Activated CD4-positive, alpha-beta memory T cell treated with anti-CD3 and anti-CD28 coated beads for 36 hours (primary cell): ENCODE data around the gene HARBI1. TPM values are rescaled to one million over a fixed set of nuclear protein-coding genes. Genes with fewer than 3 reads are reported as not detected.
A peak's percentile ranks its signal among the peaks of the same experiment; 100 is the strongest.

Experiments
- CTCF ChIA-PET: fragments of 350-600 bp; sonication (Branson Sonifier 250); formaldehyde crosslinking; loops from one replicate; lab custom pipeline; 2021; ENCODE audit warnings: antibody characterized with exemption, inconsistent platforms; lab: Charles Lee
- POLR2A ChIA-PET: fragments of 350-600 bp; sonication (Branson Sonifier 250); formaldehyde crosslinking; loops from one replicate; lab custom pipeline; 2021; ENCODE audit warnings: antibody characterized with exemption; lab: Charles Lee
- DNase-seq: peaks from one replicate; pipeline ENCODE4 v3.0.0-alpha.2; 2020
- H3K27ac Mint-ChIP-seq: one replicate; pipeline ENCODE4 v1.8.0; 2021; ENCODE audit warnings: mixed read lengths
- H3K27me3 Mint-ChIP-seq: one replicate; pipeline ENCODE4 v1.8.0; 2021; ENCODE audit warnings: mixed read lengths
- H3K36me3 Mint-ChIP-seq: one replicate; pipeline ENCODE4 v1.8.0; 2021; ENCODE audit warnings: mixed read lengths
- H3K4me1 Mint-ChIP-seq: one replicate; pipeline ENCODE4 v1.8.0; 2021; ENCODE audit warnings: low read depth, mixed read lengths
- H3K4me3 Mint-ChIP-seq: one replicate; pipeline ENCODE4 v1.8.0; 2021; ENCODE audit warnings: mild to moderate bottlenecking, mixed read lengths
- H3K9me3 Mint-ChIP-seq: one replicate; pipeline ENCODE4 v1.8.0; 2021; ENCODE audit warnings: mixed read lengths
- intact Hi-C: fragments of 100-400 bp; cut with micrococcal nuclease; formaldehyde crosslinking; loops from one replicate; pipeline ENCODE4 v1.15.1; 2023
- total RNA-seq, 2 experiments: library from RNA; stranded (reverse); gene quantifications; one replicate each; pipeline ENCODE4 v1.2.3, GENCODE V29; 2021

Gene HARBI1
- total RNA-seq, 2 experiments from 2014 or later, result 3.1 TPM

GRCh38 chr11:46604796-46605195 lies 12.2 kb downstream of the HARBI1 start:
- H3K4me1 Mint-ChIP-seq, result peaks cover 4% of the 10 kb centered on the region
- H3K36me3 Mint-ChIP-seq, result no peaks in the 10 kb centered on the region
- H3K9me3 Mint-ChIP-seq, result no peaks in the 10 kb centered on the region
- DNase-seq, result no peak
- H3K27ac Mint-ChIP-seq, result no peak overlapping the region
- CTCF ChIA-PET, result no interaction called here
- POLR2A ChIA-PET, result no interaction called here
- H3K4me3 Mint-ChIP-seq, result no peak overlapping the region
- no peaks in the 10 kb centered on the region for H3K27me3 Mint-ChIP-seq
- intact Hi-C loops, result no loop called here

GRCh38 chr11:46603704-46604308 lies 13.2 kb downstream of the HARBI1 start:
- Mint-ChIP-seq H3K27me3 (no peaks in the 10 kb centered on the region), H3K36me3 (no peaks in the 10 kb centered on the region), H3K4me3 (no peak overlapping the region), H3K9me3 (no peaks in the 10 kb centered on the region), H3K4me1 (peaks cover 4% of the 10 kb centered on the region), H3K27ac (no peak overlapping the region)
- no peak for DNase-seq
- intact Hi-C loops, result no loop called here
- POLR2A ChIA-PET, result no interaction called here
- CTCF ChIA-PET, result no interaction called here

GRCh38 chr11:46601129-46601528 lies 15.9 kb downstream of the HARBI1 start:
- Mint-ChIP-seq H3K27me3 (no peaks in the 10 kb centered on the region), H3K4me1 (peaks cover 8% of the 10 kb centered on the region), H3K4me3 (no peak overlapping the region), H3K27ac (no peak overlapping the region), H3K9me3 (no peaks in the 10 kb centered on the region), H3K36me3 (no peaks in the 10 kb centered on the region)
- intact Hi-C loops, result no loop called here
- no peak for DNase-seq
- POLR2A ChIA-PET, result no interaction called here
- CTCF ChIA-PET, result no interaction called here

GRCh38 chr11:46600194-46600960 lies 16.6 kb downstream of the HARBI1 start:
- Mint-ChIP-seq H3K36me3 (no peaks in the 10 kb centered on the region), H3K27ac (no peak overlapping the region), H3K9me3 (no peaks in the 10 kb centered on the region), H3K4me3 (no peak overlapping the region), H3K4me1 (peaks cover 8% of the 10 kb centered on the region), H3K27me3 (no peaks in the 10 kb centered on the region)
- DNase-seq, result no peak
- POLR2A ChIA-PET, result no interaction called here
- intact Hi-C loops, result no loop called here
- CTCF ChIA-PET, result no interaction called here

GRCh38 chr11:46599340-46600193 lies 17.5 kb downstream of the HARBI1 start:
- POLR2A ChIA-PET, result no interaction called here

GRCh38 chr11:46597609-46598219 lies 19.3 kb downstream of the HARBI1 start:
- H3K36me3 Mint-ChIP-seq, result no peaks in the 10 kb centered on the region
- intact Hi-C loops, result no loop called here
- H3K27me3 Mint-ChIP-seq, result no peaks in the 10 kb centered on the region
- DNase-seq, result no peak
- H3K9me3 Mint-ChIP-seq, result no peaks in the 10 kb centered on the region
- POLR2A ChIA-PET, result no interaction called here
- H3K4me1 Mint-ChIP-seq, result peaks cover 15% of the 10 kb centered on the region
- CTCF ChIA-PET, result no interaction called here
- no peak overlapping the region for H3K27ac Mint-ChIP-seq
- no peak overlapping the region for H3K4me3 Mint-ChIP-seq

More at GRCh38 chr11:46599340-46600193, 17.5 kb downstream of the HARBI1 start:
- Mint-ChIP-seq H3K27ac (no peak overlapping the region), H3K9me3 (no peaks in the 10 kb centered on the region), H3K4me1 (peaks cover 8% of the 10 kb centered on the region), H3K27me3 (no peaks in the 10 kb centered on the region), H3K36me3 (no peaks in the 10 kb centered on the region), H3K4me3 (no peak overlapping the region)
- DNase-seq, result no peak
- CTCF ChIA-PET, result no interaction called here
- intact Hi-C loops, result no loop called here

GRCh38 chr11:46597155-46597554 lies 19.9 kb downstream of the HARBI1 start:
- H3K27me3 Mint-ChIP-seq, result no peaks in the 10 kb centered on the region
- ChIA-PET CTCF (no interaction called here), POLR2A (no interaction called here)
- peaks cover 20% of the 10 kb centered on the region for H3K4me1 Mint-ChIP-seq
- H3K27ac Mint-ChIP-seq, result no peak overlapping the region
- H3K9me3 Mint-ChIP-seq, result no peaks in the 10 kb centered on the region
- no peak for DNase-seq
- intact Hi-C loops, result no loop called here
- H3K4me3 Mint-ChIP-seq, result no peak overlapping the region
- no peaks in the 10 kb centered on the region for H3K36me3 Mint-ChIP-seq

GRCh38 chr11:46594785-46595184 lies 22.2 kb downstream of the HARBI1 start:
- Mint-ChIP-seq H3K9me3 (no peaks in the 10 kb centered on the region), H3K36me3 (peaks cover 1% of the 10 kb centered on the region), H3K27ac (no peak overlapping the region), H3K4me1 (peaks cover 35% of the 10 kb centered on the region), H3K4me3 (peak overlapping the region; percentile 91), H3K27me3 (no peaks in the 10 kb centered on the region)
- POLR2A ChIA-PET, result interaction anchor here (0.6 kb wide), 1 partner anchor 23 kb away, joined by 4 read pairs; the partner anchor contains the start of genes ATG13 and HARBI1
- intact Hi-C loops, result loop anchor here (1.0 to 2.0 kb wide), 2 partner anchors 23 to 30 kb away; partner anchors contain the start of genes ATG13 and HARBI1
- DNase-seq, result no peak
- CTCF ChIA-PET, result interaction anchor here (1.0 to 1.3 kb wide), 5 partner anchors 17 to 57 kb away, joined by 3 to 9 read pairs (median 3); partner anchors contain the start of genes ATG13 and HARBI1

GRCh38 chr11:46594374-46594700 lies 22.7 kb downstream of the HARBI1 start:
- ChIA-PET POLR2A (interaction anchor here (0.5 to 1.3 kb wide), 6 partner anchors 17 to 77 kb away, joined by 3 to 8 read pairs (median 4); partner anchors contain the start of genes ATG13 and HARBI1), CTCF (interaction anchor here (0.9 to 1.3 kb wide), 6 partner anchors 17 to 56 kb away, joined by 3 to 9 read pairs (median 3); partner anchors contain the start of genes ATG13 and HARBI1)
- intact Hi-C loops, result loop anchor here (1.0 to 2.0 kb wide), 2 partner anchors 23 to 30 kb away; partner anchors contain the start of genes ATG13 and HARBI1
- Mint-ChIP-seq H3K27ac (peak overlapping the region; percentile 78), H3K9me3 (no peaks in the 10 kb centered on the region), H3K27me3 (no peaks in the 10 kb centered on the region), H3K4me3 (peak overlapping the region; percentile 91), H3K4me1 (peaks cover 37% of the 10 kb centered on the region), H3K36me3 (peaks cover 1% of the 10 kb centered on the region)
- DNase-seq, result no peak

- peak within 1 kb of the TSS; percentile 78 for H3K27ac Mint-ChIP-seq
- CTCF ChIA-PET, result interaction anchor here (0.9 to 1.3 kb wide), 8 partner anchors 18 to 56 kb away, joined by 3 to 9 read pairs (median 3); partner anchors contain the start of genes ATG13 and HARBI1
- H3K36me3 Mint-ChIP-seq, result peaks cover 1% of the 10 kb centered on the region
Measured at GRCh38 chr11:46593550-46594373, 23.3 kb downstream of the HARBI1 start, which contains the start of gene AMBRA1. AMBRA1 (minus strand) TSS chr11:46594023; CDS start chr11:46548380, 45,643 bp downstream.

More at GRCh38 chr11:46593550-46594373, 23.3 kb downstream of the HARBI1 start, which contains the start of gene AMBRA1:
- peak within 1 kb of the TSS; percentile 91 for H3K4me3 Mint-ChIP-seq
- POLR2A ChIA-PET, result interaction anchor here (0.5 to 1.3 kb wide), 8 partner anchors 18 to 107 kb away, joined by 3 to 8 read pairs (median 3); partner anchors contain the start of genes ARHGAP1, ATG13, HARBI1 and ZNF408
- peaks cover 43% of the 10 kb centered on the region for H3K4me1 Mint-ChIP-seq
- H3K9me3 Mint-ChIP-seq, result no peaks in the 10 kb centered on the region
- DNase-seq, result peak; percentile 94
- intact Hi-C loops, result loop anchor here (1.0 to 2.0 kb wide), 2 partner anchors 24 to 29 kb away; partner anchors contain the start of genes ATG13 and HARBI1
- H3K27me3 Mint-ChIP-seq, result no peaks in the 10 kb centered on the region
